Kidney (tissue), 14 donors: ENCODE measurements around the gene TRIM7. TPM values are rescaled to one million over a fixed set of nuclear protein-coding genes. Genes with fewer than 3 reads are reported as not detected.
A peak's percentile ranks its signal among the peaks of the same experiment; 100 is the strongest.

Experiments used
- DNase-seq, 5 donors: peaks; one replicate each; pipeline ENCODE4 v3.0.0-alpha.2; 2013 to 2020
- FAIRE-seq: peaks from 2 replicates; lab custom pipeline; 2012; peaks lifted over from hg19 to GRCh38; lab: Jason Lieb, UNC
- H3K27ac ChIP-seq, 2 donors: one replicate each; pipeline ENCODE4 v1.7.0; 2013; ENCODE audit warnings: low read depth in 2 of 2, low read length in 2 of 2, inconsistent platforms in 1 of 2
- H3K27me3 ChIP-seq: one replicate; pipeline ENCODE4 v1.7.1; 2013; ENCODE audit warnings: low read length, inconsistent platforms; ENCODE audit not compliant: control insufficient read depth, insufficient read depth
- H3K36me3 ChIP-seq, 3 donors: one replicate each; pipeline versions ENCODE4 v1.7.0 to v1.7.1; 2013; ENCODE audit warnings: low read length in 3 of 3, control low read depth in 1 of 3, inconsistent platforms in 1 of 3; ENCODE audit not compliant: insufficient read depth in 3 of 3, control insufficient read depth in 2 of 3
- H3K4me1 ChIP-seq, 3 donors: one replicate each; pipeline versions ENCODE4 v1.7.0 to v1.7.1; 2013; ENCODE audit warnings: low read length in 3 of 3, inconsistent platforms in 1 of 3, low read depth in 1 of 3; ENCODE audit not compliant: control insufficient read depth in 2 of 3, insufficient read depth in 2 of 3
- H3K4me3 ChIP-seq, 3 donors: one replicate each; pipeline versions ENCODE4 v1.7.0 to v1.8.1; 2013; ENCODE audit warnings: low read length in 3 of 3, control low read depth in 1 of 3, inconsistent platforms in 1 of 3
- H3K9ac ChIP-seq, 3 donors: one replicate each; pipeline versions ENCODE4 v1.7.0 to v1.7.1; 2013; ENCODE audit warnings: low read length in 3 of 3, control low read depth in 1 of 3, inconsistent platforms in 1 of 3
- H3K9me3 ChIP-seq, 3 donors: one replicate each; pipeline versions ENCODE4 v1.7.0 to v1.7.1; 2013; ENCODE audit warnings: low read length in 3 of 3, control low read depth in 1 of 3, inconsistent platforms in 1 of 3; ENCODE audit not compliant: control insufficient read depth in 2 of 3, insufficient read depth in 1 of 3
- intact Hi-C: fragments of 100-400 bp; cut with DNase I; formaldehyde crosslinking; loops from one replicate; pipeline ENCODE4 v1.11.1; 2022
- polyA plus RNA-seq: library from polyadenylated mRNA; stranded (reverse); fragments of 350-450 nt; fragmentation: Illumina TruSeq; extraction: RNeasy Lipid Tissue Mini Kit (QIAGEN cat#74804); gene quantifications from one replicate; pipeline ENCODE4 v1.2.3, GENCODE V29; 2014; ENCODE audit warnings: low read depth, low replicate concordance; ENCODE audit not compliant: insufficient read depth
- total RNA-seq: library from RNA; stranded (reverse); fragmentation: NEBNext Ultra II Directional; extraction: Animal tissue kit (Norgen Biotek cat#: 25700); gene quantifications from one replicate; pipeline ENCODE4 v1.2.1, GENCODE V29; 2021
- TF ChIP-seq, protein P1 (sequence below): IDR thresholded peaks from 3 replicates; pipeline ENCODE4 v1.5.1; 2012; ENCODE audit warnings: mild to moderate bottlenecking, moderate library complexity, borderline replicate concordance; ENCODE audit not compliant: insufficient read depth; ENCODE audit errors: extremely low read depth
- donor health status: control.
- donor health status: control.
- donor health status: control.
- donor health status: control.
- donor health status: control.
- donor health status: DM: yes; HTN: yes; CAD: no.
- donor health status: Normal renal cell carcinoma (clear cell type).

The TRIM7 gene
- total and polyA plus RNA-seq, 2 donors from 2014 or later: 5.7 to 6.3 TPM

DNA sequence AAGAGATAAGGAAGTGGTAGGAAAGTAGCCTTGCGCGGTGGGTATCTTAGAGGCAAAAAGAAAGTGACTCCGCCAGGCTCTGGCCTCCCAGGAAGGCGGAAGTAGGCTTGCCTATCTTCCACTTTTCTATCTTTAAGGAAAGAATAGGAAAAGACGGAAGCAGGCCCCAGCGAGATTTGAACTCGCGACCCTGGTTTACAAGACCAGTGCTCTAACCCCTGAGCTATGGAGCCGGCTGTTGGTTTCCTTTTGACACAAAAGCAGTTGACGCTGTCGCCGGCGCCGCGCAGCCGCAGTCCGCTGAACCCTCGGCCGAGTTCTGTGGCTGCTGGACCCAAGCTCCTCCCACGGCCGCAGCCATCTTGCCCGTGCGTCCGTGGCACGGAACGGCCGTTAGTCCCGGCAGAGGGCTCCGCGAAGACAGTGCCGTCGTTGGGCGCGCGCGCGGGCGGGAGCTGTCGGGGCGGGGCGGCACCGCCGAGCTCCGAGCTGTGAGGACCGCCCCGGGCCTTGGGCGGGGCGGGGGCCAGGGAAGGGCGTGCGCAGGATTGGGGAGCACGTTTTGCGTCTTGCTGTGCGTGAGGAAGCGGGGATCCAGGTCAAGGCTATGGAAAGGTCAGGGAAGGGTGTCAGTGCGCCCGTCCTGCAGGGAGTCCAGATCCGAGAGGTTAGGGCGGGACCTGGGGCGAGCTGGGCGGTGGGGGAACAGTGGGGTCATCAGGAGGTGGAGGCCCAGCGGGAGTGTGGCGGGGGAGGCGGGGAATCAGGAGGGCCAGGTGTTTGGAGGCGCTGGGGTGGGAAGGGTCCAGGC is 13.3 kb downstream of the TRIM7 start:
- peak; percentile 11 for FAIRE-seq
- Histone ChIP-seq H3K4me1 (peaks cover 0 to 8% (median 6%) of the 10 kb centered on the region in 3 donors), H3K9me3 (no peaks in the 10 kb centered on the region), H3K36me3 (no peaks in the 10 kb centered on the region), H3K9ac (peak overlapping the region; percentile 56 to 93 (median 75)), H3K27ac (peak overlapping the region; percentile 84 to 89), H3K27me3 (no peaks in the 10 kb centered on the region), H3K4me3 (peak overlapping the region; percentile 81 to 98 (median 87))
- intact Hi-C loops: no loop called here
- TF ChIP-seq, protein P1, sequence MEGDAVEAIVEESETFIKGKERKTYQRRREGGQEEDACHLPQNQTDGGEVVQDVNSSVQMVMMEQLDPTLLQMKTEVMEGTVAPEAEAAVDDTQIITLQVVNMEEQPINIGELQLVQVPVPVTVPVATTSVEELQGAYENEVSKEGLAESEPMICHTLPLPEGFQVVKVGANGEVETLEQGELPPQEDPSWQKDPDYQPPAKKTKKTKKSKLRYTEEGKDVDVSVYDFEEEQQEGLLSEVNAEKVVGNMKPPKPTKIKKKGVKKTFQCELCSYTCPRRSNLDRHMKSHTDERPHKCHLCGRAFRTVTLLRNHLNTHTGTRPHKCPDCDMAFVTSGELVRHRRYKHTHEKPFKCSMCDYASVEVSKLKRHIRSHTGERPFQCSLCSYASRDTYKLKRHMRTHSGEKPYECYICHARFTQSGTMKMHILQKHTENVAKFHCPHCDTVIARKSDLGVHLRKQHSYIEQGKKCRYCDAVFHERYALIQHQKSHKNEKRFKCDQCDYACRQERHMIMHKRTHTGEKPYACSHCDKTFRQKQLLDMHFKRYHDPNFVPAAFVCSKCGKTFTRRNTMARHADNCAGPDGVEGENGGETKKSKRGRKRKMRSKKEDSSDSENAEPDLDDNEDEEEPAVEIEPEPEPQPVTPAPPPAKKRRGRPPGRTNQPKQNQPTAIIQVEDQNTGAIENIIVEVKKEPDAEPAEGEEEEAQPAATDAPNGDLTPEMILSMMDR: no peak
- DNase-seq: peak; percentile 98 to 99 (median 98)

- FAIRE-seq (no peak), DNase-seq (peak; percentile 33 to 85 (median 60))
- H3K9ac ChIP-seq: peak overlapping the region; percentile 40 to 80 (median 46)
- H3K27me3 ChIP-seq: no peaks in the 10 kb centered on the region
- intact Hi-C loops: no loop called here
- H3K27ac ChIP-seq: peak overlapping the region; percentile 69 to 89
- no peaks in the 10 kb centered on the region for H3K36me3 ChIP-seq
- no peaks in the 10 kb centered on the region for H3K9me3 ChIP-seq
- peaks cover 0 to 8% (median 6%) of the 10 kb centered on the region in 3 donors for H3K4me1 ChIP-seq
- TF ChIP-seq, protein P1: peak; percentile 5
- peak overlapping the region; percentile 81 to 98 (median 87) for H3K4me3 ChIP-seq
Observed at GRCh38 chr5:181190711-181191525, 14.1 kb downstream of the TRIM7 start.

GRCh38 chr5:181189962-181190710 is 14.9 kb downstream of the TRIM7 start:
- peak overlapping the region; percentile 63 to 80 (median 70) for H3K9ac ChIP-seq
- no peaks in the 10 kb centered on the region for H3K36me3 ChIP-seq
- FAIRE-seq: no peak
- H3K9me3 ChIP-seq: no peaks in the 10 kb centered on the region
- peaks cover 0 to 8% (median 6%) of the 10 kb centered on the region in 3 donors for H3K4me1 ChIP-seq
- no peak overlapping the region for H3K27ac ChIP-seq
- peak in 2 of 5 donors; percentile 33 to 40 for DNase-seq
- TF ChIP-seq, protein P1: no peak
- no peaks in the 10 kb centered on the region for H3K27me3 ChIP-seq
- intact Hi-C loops: no loop called here
- peak overlapping the region; percentile 81 to 98 (median 87) for H3K4me3 ChIP-seq
